ENCODE measurements around the gene NTN1. TPM values are rescaled to one million over a fixed set of nuclear protein-coding genes. Genes with fewer than 3 reads are reported as not detected.

The NTN1 gene
- total and polyA plus RNA-seq, 2 of the 13 experiments (the other 11 are each of a cell fraction or from before 2014, with no cell fraction given) = 0.04 to 0.05 TPM

GRCh38 chr17:9206741-9207332 lies 185.5 kb downstream of the NTN1 start (continued):
- TF ChIP-seq KLF11 (CRISPR knock-in tag; IDR thresholded peaks at IDR 0.05) = no peak

- Histone ChIP-seq H2AFZ (ENCODE audit: low read length) (no peak overlapping the region), H3K4me3 (replicated peaks in 1 of 3; ENCODE audit: insufficient read depth in 1 of 3, low read depth in 2 of 3, low read length in 3 of 3) (no peak overlapping the region), H3K4me2 (ENCODE audit: low read depth, low read length) (no peak overlapping the region), H4K20me1 (ENCODE audit: insufficient read depth, low read length) (no peaks in the 10 kb centered on the region), H3K79me2 (ENCODE audit: insufficient read depth, low read length) (no peaks in the 10 kb centered on the region), H3K27ac (ENCODE audit: extremely low read length, insufficient read depth, low read length) (no peak overlapping the region), H3K36me3 (replicated peaks in 1 of 2; ENCODE audit: control insufficient read depth in 1 of 2, insufficient read depth in 2 of 2, low read length in 2 of 2) (no peaks in the 10 kb centered on the region), H3K9ac (ENCODE audit: insufficient read depth, low read depth, low read length) (no peak overlapping the region), H3K27me3 (ENCODE audit: control insufficient read depth in 1 of 2, insufficient read depth in 2 of 2, low read length in 2 of 2) (peaks cover 7 to 46% of the 10 kb centered on the region in 2 experiments; a peak in 2 of 5 replicates), H3K9me3 (ENCODE audit: low read length) (no peaks in the 10 kb centered on the region), H3K4me1 (ENCODE audit: insufficient read depth, low read length) (0 out of 2 replicates have a peak, but pooled peaks cover 9% of the 10 kb centered on the region)
- BruUV-seq (replicated peaks) = no TSS peak
- WGBS (ENCODE audit: low lambda C conversion rate) = 53% methylated on average over 10 of the region's 10 CpGs
- TF ChIP-seq ERF (CRISPR knock-in tag; IDR thresholded peaks at IDR 0.05) = no peak
- no peak for TF ChIP-seq ZNF800 (CRISPR knock-in tag; IDR thresholded peaks at IDR 0.05)
- DNase-seq (ENCODE audit: low spot score) = no peak
- CTCF ChIA-PET (ENCODE audit: low intra/inter-chr PET ratio, low total read pairs) = no interaction called here
- intact Hi-C loops (cut with micrococcal nuclease; ENCODE audit: unreplicated experiment) = no loop called here
- in situ Hi-C loops (cut with HindIII; ENCODE audit: extremely low pct_ligation_motif_present, low pct_unique_long_range_greater_than_20kb) = no loop called here
- no peak for ATAC-seq
- POLR2A ChIA-PET = interaction anchor here (0.6 kb wide), 1 partner anchor 9 kb away, joined by 3 read pairs; no protein-coding TSS in a partner anchor
- FAIRE-seq = no peak
Measured at GRCh38 chr17:9208381-9209105, 187.2 kb downstream of the NTN1 start.

Measured in HepG2 (cell line).